ENCODE measurements around the gene RPS13.

DNA sequence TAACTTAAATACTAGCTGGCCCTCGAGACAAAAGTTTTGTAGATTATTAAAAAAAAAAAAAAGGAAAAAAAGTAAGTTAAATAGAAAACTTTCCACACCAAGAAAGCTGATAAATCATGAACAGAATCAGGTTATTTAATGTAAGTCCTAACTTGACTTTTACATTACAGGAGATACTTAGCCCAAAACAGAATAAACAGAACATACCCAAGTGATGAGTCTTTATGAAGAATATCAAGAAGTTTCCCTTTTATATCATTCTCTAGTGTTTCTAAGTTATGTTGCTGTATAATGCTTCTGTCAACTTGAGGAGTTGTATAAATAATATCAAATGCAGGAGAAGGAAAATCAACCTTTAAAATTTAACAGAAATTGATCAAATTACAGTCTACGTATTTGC, 44.5 kb upstream of the RPS13 start:
- TF ChIP-seq, protein P1, sequence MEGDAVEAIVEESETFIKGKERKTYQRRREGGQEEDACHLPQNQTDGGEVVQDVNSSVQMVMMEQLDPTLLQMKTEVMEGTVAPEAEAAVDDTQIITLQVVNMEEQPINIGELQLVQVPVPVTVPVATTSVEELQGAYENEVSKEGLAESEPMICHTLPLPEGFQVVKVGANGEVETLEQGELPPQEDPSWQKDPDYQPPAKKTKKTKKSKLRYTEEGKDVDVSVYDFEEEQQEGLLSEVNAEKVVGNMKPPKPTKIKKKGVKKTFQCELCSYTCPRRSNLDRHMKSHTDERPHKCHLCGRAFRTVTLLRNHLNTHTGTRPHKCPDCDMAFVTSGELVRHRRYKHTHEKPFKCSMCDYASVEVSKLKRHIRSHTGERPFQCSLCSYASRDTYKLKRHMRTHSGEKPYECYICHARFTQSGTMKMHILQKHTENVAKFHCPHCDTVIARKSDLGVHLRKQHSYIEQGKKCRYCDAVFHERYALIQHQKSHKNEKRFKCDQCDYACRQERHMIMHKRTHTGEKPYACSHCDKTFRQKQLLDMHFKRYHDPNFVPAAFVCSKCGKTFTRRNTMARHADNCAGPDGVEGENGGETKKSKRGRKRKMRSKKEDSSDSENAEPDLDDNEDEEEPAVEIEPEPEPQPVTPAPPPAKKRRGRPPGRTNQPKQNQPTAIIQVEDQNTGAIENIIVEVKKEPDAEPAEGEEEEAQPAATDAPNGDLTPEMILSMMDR (IDR thresholded peaks at IDR 0.05) = no peak
- TF ChIP-seq POLR2A (IDR thresholded peaks at IDR 0.05) = no peak
